Measurements from ENCODE around the gene OR2A25.

Gene OR2A25

DNA sequence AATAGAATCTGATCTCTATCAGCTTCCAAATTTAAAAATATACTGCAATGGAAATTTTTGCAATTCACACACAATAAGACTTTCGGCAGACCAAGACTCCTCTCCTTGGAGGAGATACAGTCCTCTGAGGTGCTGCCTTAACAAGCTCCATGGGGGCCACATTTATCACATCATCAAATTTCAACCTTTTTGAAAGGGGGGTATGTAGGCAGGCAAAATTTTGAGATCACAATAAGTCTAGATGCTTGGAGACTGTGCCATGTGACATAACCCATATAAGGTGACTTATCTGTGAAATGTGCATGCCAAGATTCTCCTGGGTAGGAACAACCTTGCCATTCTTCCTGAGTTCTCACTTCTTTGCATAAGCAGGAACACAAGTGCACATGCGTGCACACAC is 16.4 kb downstream of the OR2A25 start, which contains the start of gene OR2A12:
TSS of gene OR2A12 (plus strand) at position 301 of the 400 bp plus-strand sequence. CDS start 8,830 bp downstream, outside the sequence.
- no peak for DNase-seq

DNA sequence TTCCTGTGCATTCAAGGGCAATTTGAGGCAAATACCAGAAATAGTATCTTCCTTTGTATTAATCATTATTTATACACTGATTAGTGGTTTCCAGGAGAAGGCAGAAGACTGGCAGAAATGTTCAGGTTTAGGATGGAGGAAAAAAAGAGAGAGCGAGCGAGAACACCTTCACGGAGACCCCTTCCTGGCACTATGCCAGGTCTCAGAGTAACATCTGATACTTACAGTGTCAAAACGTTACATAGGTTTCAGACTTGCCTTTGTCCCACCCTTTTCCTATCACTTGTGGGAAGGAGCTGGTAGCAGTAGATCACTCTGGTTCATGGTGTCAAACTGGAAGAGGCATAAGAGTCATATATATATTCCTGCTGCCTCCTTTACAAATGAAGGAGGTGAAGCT is 17.1 kb downstream of the OR2A25 start:
- no peak for DNase-seq

DNA sequence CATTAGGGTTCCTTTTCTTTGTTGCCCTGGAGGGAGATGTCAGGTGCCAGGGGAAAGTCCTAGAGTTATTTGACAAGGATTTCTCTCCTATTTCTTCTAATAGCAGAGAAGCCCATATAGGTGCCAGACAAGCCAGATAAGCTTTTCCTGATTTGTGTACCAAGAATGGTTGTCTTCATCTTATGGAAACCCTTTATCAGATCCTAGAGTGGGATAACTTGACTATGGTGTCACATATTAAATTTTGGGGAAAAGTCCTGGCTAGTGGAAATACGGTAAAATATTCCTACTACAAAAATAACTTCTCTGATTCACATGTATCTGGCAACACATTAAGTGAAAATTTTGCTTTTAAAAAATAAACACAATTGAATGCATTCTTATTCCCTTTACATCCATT is 17.6 kb downstream of the OR2A25 start:
- no peak for DNase-seq

DNA sequence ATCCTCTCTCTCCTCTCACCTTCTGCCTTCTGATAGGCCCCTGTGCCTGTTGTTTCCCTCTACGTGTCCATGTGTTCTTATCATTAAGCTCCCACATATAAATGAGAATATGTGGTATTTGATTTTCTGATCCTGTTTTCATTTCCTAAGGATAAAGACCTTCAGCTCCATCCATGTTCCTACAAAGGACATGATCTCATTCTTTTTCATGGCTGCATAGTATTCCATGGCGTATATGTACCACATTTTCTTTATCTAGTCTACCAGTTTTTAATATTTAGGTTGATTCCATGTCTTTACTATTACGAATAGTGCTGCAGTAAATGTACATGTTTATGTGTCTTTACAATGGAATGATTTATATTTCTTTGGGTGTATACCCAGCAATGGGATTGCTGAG is 21.1 kb downstream of the OR2A25 start:
- no peak for DNase-seq

DNA sequence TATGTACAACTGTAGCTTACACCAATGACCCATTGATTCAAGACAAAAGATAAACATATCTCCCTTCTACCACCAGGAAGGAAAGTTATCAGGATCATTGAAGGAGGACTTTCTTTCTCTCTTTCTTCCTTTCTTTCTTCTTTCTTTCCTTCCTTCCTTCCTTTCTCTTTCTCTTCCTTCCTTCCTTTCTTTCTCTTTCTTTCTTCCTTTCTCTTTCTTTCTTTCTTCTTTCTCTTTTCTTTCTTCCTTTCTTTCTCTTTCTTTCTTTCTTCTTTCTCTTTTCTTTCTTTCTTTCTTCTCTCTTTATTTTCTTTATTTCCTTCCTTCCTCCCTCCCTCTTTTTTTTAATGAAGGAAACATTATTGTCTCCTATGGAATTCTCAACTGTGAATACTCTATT is 29.2 kb downstream of the OR2A25 start:
- no peak for DNase-seq

DNA sequence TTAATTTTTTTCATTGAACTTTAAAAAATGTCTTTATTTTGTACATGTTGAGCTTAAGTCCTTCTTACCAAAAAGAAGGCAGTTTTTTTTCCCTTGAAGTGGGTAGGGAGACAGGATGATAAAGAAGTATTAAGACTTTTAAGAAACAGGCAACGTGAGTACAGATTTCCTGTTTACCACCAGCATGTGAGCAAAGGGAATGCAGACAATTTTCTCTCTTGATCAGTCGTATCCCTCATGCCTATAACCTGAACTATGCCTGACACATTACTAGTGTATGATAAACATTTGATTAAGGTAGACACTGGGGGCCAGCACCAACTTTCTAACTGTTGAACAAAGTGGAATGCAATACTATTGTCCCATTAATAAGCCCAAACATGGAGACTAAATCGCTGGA is 31.0 kb downstream of the OR2A25 start:
- DNase-seq: no peak

DNA sequence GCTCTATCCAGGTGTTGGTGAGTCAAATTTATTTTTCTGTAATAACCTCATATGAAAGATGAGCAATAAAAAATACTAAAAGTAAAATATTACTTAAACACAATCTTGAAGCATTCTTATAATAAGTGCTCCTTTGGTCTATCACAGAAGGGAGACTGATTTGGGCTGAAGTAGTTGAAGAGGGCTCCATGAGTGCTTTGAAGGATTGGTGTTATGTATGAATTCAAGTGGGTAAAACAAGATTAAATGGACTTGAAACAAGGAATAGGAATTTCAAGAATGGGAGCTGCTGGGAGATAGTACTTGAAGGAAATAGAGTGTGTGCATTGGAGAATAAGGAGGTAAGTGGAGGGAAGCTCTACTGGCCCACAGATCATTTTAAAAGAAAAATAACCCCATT is 32.4 kb downstream of the OR2A25 start:
- DNase-seq: no peak

DNA sequence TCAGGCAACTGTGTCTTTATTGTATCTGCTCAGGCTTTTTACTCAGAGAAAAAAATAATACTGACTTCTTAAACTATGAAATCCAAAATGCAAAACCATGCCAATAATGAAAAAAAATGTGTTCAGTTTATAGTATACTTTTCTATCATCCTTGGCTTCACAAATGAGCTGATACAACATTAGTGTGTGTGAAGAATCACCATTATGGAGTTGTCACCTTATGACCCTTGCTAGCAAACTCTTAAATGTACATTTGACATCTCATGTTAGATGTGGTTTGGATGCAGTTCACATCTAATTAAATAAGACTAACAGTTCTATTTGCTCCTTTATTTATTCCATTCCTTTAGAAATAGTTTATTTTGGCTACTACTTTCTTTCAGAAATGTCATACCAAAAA is 35.6 kb downstream of the OR2A25 start:
- no peak for DNase-seq

DNA sequence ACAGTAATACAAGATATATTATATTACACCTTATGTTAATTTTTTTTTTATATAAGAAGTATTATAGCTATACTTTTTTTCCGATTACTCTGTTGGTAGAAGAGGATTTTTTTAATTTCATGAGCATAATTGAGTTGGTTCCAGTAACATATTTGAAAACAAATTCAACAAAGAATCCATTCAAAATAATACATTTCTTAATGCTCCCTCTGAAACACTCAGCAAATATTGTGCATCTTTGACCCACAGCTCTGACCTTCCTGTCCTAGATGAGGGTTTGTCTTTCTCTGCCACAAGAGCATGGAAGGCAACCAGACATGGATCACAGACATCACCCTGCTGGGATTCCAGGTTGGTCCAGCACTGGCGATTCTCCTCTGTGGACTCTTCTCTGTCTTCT is 39.7 kb downstream of the OR2A25 start, which contains the start of gene OR2A2:
TSS of gene OR2A2 (plus strand) at position 301 of the 400 bp plus-strand sequence. CDS start at position 301, 0 bp downstream.
- DNase-seq: no peak

DNA sequence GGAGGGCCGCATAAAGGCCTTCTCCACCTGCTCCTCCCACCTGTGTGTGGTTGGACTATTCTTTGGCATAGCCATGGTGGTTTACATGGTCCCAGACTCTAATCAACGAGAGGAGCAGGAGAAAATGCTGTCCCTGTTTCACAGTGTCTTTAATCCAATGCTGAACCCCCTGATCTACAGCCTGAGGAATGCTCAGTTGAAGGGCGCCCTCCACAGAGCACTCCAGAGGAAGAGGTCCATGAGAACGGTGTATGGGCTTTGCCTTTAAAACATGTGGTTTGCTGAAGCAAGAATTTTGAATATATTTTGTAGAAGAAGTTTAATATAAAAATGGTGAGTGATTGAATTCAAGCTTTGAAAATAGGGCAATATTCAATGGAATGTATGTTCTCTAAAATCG is 40.7 kb downstream of the OR2A25 start:
- DNase-seq: no peak

DNA sequence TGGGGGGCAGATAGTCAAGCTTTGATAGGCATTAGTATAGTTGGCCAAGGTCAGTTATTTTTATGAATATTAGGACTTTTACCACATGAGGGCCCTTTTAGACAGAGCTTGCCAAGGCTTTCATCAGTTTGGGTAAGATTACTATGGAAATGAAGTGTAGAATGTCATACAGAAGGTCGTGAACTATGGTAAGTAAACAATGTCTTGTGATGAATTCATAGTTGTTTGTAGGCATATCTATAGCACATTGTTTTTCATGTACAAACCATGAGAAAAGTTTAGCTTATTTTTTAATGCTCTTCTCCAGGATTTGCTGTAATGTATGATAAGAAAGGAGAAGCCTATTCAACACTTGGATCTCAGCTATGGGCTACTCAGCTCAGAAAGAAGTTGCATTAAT is 44.0 kb downstream of the OR2A25 start:
- no peak for DNase-seq

DNA sequence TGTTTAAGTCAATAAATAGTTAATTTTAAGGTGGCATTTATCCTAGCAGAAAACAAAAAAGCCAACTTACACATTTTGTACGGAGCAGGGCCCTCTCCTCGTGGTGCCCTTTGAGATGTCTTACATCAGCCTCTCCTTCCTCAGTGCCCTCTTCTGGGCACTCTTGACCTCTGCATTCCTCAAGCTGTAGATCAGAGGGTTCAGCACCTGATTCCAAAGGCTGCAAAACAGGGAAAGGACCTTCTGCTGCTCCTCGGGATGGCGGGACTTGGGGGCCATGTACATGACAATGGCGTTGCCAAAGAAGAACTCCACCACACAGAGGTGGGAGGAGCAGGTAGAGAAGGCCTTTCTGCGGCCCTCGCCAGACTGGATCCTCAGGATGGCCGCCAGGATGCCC is 48.7 kb downstream of the OR2A25 start:
- DNase-seq: no peak

DNA sequence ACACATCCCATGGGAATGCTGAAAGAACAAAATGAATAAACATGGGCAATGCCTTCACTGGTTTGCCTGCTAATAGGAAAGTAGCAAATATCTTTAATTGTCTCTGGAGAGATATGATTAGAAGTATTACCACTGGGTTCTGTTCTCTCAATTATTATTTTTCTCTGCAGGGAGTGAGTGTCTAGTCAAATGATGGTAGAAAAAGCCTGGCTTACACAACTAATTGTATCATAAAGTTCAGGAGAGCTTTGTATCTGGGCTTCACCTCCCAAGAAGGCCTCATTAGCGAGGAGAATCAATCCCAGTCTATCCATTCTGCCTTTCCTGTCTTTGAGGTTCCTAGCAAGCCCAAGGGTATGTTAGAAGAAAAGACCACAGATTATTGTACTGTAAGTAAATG is 53.3 kb downstream of the OR2A25 start, which contains the start of gene OR2A14:
TSS of gene OR2A14 (plus strand) at position 301 of the 400 bp plus-strand sequence. CDS start 5,937 bp downstream, outside the sequence.
- no peak for DNase-seq
